ENCODE data around the gene KCNH3. TPM values are rescaled to one million over a fixed set of nuclear protein-coding genes. Genes with fewer than 3 reads are reported as not detected.

Gene KCNH3
- total and polyA plus RNA-seq, 2 donors from 2014 or later: 1.4 to 2.8 TPM

DNA sequence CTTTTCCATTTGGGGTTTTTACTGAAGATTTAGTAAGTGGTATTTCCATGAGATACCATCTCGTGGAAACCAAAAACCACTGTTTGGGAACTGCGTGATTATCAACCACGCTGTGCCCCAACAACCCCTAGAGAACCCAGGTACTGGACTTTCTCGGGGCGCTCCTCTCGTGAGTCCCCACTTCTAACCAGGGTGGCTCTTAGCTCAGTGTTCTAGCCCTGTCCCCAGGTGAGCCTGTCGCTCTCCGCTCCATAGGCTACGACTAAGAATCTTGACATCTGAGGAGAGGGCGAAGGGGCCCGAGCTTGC is 28.4 kb downstream of the KCNH3 start:
- TF ChIP-seq, protein P1, sequence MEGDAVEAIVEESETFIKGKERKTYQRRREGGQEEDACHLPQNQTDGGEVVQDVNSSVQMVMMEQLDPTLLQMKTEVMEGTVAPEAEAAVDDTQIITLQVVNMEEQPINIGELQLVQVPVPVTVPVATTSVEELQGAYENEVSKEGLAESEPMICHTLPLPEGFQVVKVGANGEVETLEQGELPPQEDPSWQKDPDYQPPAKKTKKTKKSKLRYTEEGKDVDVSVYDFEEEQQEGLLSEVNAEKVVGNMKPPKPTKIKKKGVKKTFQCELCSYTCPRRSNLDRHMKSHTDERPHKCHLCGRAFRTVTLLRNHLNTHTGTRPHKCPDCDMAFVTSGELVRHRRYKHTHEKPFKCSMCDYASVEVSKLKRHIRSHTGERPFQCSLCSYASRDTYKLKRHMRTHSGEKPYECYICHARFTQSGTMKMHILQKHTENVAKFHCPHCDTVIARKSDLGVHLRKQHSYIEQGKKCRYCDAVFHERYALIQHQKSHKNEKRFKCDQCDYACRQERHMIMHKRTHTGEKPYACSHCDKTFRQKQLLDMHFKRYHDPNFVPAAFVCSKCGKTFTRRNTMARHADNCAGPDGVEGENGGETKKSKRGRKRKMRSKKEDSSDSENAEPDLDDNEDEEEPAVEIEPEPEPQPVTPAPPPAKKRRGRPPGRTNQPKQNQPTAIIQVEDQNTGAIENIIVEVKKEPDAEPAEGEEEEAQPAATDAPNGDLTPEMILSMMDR (IDR thresholded peaks at IDR 0.05; ENCODE audit: borderline replicate concordance, extremely low read depth, insufficient read depth): no peak
- H3K4me3 ChIP-seq (ENCODE audit: low read length in 3 of 3): peak overlapping the region; percentile 96 to 98 (median 97)
- no peak for FAIRE-seq
- no peaks in the 10 kb centered on the region for H3K9me3 ChIP-seq (ENCODE audit: control insufficient read depth in 2 of 3, insufficient read depth in 1 of 3, low read length in 3 of 3)
- no peaks in the 10 kb centered on the region for H3K27me3 ChIP-seq (ENCODE audit: control insufficient read depth, insufficient read depth, low read length)
- no peak for DNase-seq
- peak overlapping the region in 1 of 2 donors; percentile 83 for H3K27ac ChIP-seq (ENCODE audit: low read depth in 2 of 2, low read length in 2 of 2)
- H3K9ac ChIP-seq (ENCODE audit: low read length in 3 of 3): peak overlapping the region; percentile 89 to 97 (median 94)
- intact Hi-C loops (cut with DNase I): no loop called here
- peaks cover under 1 to 30% (median 14%) of the 10 kb centered on the region in 3 donors for H3K36me3 ChIP-seq (ENCODE audit: control insufficient read depth in 2 of 3, insufficient read depth in 3 of 3, low read length in 3 of 3)
- H3K4me1 ChIP-seq (ENCODE audit: control insufficient read depth in 2 of 3, insufficient read depth in 2 of 3, low read depth in 1 of 3, low read length in 3 of 3): peaks cover 0 to 13% (median 7%) of the 10 kb centered on the region in 3 donors

DNA sequence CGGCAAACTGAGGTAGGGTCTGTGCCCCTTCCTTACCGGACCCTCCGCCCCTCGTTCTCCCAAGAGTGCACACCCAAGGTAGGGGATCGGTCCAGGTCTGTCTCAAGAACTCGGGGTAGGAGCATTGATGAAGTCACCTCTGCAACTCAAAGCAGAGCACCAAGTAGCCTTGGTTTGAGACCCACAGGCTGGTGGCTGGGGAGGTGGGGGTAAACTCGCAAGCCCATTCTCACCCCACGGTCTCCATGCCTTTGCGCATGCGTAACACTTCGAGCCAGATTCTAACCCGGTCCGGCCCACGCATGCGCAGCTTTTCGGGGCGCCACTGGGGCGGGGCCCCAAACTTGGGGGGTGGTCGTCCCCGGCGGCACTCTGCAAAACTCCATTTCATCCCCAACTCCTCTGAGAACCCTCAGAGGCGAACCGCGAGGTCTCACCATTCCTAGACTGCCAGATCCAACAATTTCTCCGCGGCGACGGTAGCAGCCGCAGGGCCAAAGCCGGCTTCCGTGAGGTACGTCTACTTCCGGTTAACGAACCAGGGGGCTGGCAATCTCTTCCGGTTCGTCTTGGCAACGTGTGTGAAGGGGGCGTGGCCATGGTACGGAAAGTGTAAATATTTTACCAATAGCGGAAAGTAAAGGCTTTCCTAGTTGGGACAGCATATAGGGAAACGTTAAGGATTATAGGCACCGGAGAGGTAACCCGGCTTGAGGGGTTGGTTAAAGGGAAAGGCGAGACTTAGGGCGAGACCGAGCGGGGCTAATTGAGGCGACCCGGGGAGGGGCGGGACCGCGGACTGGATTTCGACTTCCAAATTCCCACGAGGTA is 29.0 kb downstream of the KCNH3 start, which contains the start of gene MCRS1:
TSS of gene MCRS1 (minus strand) at position 532 of the 831 bp plus-strand sequence. CDS start 1,411 bp downstream, outside the sequence.
- intact Hi-C loops (cut with DNase I): no loop called here
- DNase-seq (peak; percentile 90 to 97 (median 95)), FAIRE-seq (no peak)
- H3K36me3 ChIP-seq (ENCODE audit: control insufficient read depth in 2 of 3, insufficient read depth in 3 of 3, low read length in 3 of 3): peaks cover 0 to 24% (median 10%) of the 10 kb centered on the region in 3 donors
- peaks cover 0 to 13% (median 7%) of the 10 kb centered on the region in 3 donors for H3K4me1 ChIP-seq (ENCODE audit: control insufficient read depth in 2 of 3, insufficient read depth in 2 of 3, low read depth in 1 of 3, low read length in 3 of 3)
- H3K4me3 ChIP-seq (ENCODE audit: low read length in 3 of 3): peak within 1 kb of the TSS; percentile 96 to 98 (median 97)
- H3K27ac ChIP-seq (ENCODE audit: low read depth in 2 of 2, low read length in 2 of 2): peak within 1 kb of the TSS; percentile 83
- TF ChIP-seq, protein P1 (IDR thresholded peaks at IDR 0.05; ENCODE audit: borderline replicate concordance, extremely low read depth, insufficient read depth): no peak
- H3K27me3 ChIP-seq (ENCODE audit: control insufficient read depth, insufficient read depth, low read length): no peaks in the 10 kb centered on the region
- H3K9ac ChIP-seq (ENCODE audit: low read length in 3 of 3): peak within 1 kb of the TSS; percentile 89 to 97 (median 94)
- H3K9me3 ChIP-seq (ENCODE audit: control insufficient read depth in 2 of 3, insufficient read depth in 1 of 3, low read length in 3 of 3): no peaks in the 10 kb centered on the region

DNA sequence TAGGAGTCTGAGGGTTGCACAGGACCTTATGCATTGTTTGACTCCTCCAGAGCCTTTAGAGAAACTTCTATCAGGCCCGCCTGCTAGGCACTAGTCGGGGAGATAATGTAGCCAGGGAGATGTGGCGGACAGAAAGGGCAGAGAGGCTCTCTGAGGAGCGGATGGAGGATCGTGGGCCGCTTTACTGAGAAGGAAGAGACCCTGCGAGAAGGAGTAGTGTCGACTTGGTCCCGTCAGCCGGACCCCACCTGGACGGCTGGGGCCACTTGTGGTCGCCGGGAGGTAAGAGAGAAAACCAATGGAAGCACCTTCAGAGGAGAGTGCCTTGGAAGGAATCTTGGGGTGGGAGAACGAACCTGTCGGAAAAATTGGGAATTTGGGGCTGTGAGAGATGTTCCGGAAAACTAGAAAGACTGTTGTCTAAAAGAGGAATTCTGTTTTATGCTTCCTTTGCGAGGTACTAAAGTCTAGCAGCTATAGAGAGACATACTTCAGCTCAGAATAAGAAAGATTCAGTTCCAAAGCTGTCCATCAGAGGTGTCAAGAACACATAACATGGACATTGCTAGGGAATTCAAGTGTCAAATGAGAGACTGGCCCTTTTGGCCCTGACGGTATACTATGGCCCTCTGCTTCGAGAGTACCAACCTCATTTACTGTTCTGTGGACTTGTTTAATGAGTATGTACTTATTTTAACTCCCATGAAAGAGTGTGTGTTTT is 29.8 kb downstream of the KCNH3 start:
- DNase-seq (peak in 1 of 5 donors; percentile 66), FAIRE-seq (no peak)
- peaks cover 0 to 16% (median 5%) of the 10 kb centered on the region in 3 donors for H3K36me3 ChIP-seq (ENCODE audit: control insufficient read depth in 2 of 3, insufficient read depth in 3 of 3, low read length in 3 of 3)
- TF ChIP-seq, protein P1 (IDR thresholded peaks at IDR 0.05; ENCODE audit: borderline replicate concordance, extremely low read depth, insufficient read depth): no peak
- peak overlapping the region; percentile 96 to 98 (median 97) for H3K4me3 ChIP-seq (ENCODE audit: low read length in 3 of 3)
- no peak overlapping the region for H3K27ac ChIP-seq (ENCODE audit: low read depth in 2 of 2, low read length in 2 of 2)
- H3K9me3 ChIP-seq (ENCODE audit: control insufficient read depth in 2 of 3, insufficient read depth in 1 of 3, low read length in 3 of 3): no peaks in the 10 kb centered on the region
- H3K9ac ChIP-seq (ENCODE audit: low read length in 3 of 3): peak overlapping the region; percentile 26 to 97 (median 94)
- H3K4me1 ChIP-seq (ENCODE audit: control insufficient read depth in 2 of 3, insufficient read depth in 2 of 3, low read depth in 1 of 3, low read length in 3 of 3): peaks cover 0 to 13% (median 7%) of the 10 kb centered on the region in 3 donors
- no peaks in the 10 kb centered on the region for H3K27me3 ChIP-seq (ENCODE audit: control insufficient read depth, insufficient read depth, low read length)
- intact Hi-C loops (cut with DNase I): no loop called here

Data from kidney (tissue), 14 donors.